Measurements from ENCODE around the gene KDM2B. TPM values are rescaled to one million over a fixed set of nuclear protein-coding genes. Genes with fewer than 3 reads are reported as not detected.
A peak's percentile ranks its signal among the peaks of the same experiment; 100 is the strongest.
"Not testable (repeated sequence)": the region's sequence is repeated elsewhere in the genome, so short reads cannot be mapped to it uniquely, and the experiment has no call there.

Gene KDM2B
- total RNA-seq, 1 experiment from 2014 or later, result 30.1 TPM

GRCh38 chr12:121504505-121504904 is 76.3 kb downstream of the KDM2B start:
- DNase-seq (ENCODE audit: low read depth), result no peak

- no peak for DNase-seq (ENCODE audit: low read depth)
Observed at GRCh38 chr12:121503395-121503794, 77.4 kb downstream of the KDM2B start.

DNA sequence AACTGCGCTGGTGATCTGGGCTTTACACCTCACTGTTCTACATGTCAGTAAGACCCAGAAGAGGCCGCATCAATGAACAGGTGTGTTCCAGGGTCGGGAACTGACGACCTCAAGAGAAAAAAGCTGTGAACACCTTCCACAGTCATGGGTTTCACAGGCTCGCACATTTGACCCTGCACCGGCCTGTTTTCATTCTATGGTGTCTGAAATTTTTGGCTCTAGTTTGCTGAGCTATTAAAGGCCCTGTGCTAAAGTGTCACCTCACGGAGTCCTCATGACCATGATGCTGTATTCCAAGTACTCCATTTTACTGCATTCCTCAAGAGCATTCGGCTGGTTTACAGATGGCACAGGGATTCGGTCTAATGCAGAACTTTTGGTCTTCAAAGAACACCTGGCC is 78.9 kb downstream of the KDM2B start:
- no peak for DNase-seq (ENCODE audit: low read depth)

DNA sequence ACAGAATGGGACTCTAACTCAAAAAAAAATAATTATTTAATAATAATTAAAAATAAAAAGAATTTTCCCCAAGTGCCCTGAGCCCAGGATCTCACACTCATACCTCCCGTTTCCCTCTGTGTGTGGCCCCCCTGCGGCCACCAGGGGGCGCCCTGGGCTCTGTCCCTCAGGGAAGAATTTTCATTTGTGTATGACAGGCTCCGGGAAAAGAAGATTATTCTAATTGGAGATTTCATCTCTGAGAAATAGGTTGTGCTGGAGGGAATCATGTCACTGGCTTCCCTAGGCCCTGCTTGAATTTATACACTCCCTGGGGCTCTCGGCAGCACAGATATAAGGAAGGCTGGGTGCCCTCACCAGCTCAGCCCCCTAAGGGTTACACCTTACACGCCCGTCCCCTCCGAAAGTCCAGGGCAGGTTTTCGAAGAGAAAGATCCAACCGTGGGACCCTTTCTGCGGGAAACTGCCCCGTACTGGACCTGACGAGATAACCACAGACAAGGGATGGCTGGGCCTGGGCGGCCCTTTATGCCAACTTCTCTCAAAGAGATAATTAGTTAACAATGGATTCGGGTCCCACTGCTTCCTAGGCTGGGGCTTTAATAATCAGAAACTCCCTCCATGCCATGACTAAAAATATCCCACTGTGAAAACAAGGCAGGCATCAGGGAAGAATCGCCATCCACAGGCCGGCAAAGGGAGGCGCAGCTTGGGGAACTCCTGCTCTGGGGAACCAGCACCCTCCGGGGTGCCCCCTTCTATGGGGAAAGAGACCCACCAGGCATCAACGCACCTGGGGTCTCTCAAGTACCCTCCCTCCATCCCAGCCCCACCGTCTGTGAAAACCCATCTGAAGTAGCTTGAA is 80.7 kb downstream of the KDM2B start:
- DNase-seq (ENCODE audit: low read depth), result peak; percentile 60

DNA sequence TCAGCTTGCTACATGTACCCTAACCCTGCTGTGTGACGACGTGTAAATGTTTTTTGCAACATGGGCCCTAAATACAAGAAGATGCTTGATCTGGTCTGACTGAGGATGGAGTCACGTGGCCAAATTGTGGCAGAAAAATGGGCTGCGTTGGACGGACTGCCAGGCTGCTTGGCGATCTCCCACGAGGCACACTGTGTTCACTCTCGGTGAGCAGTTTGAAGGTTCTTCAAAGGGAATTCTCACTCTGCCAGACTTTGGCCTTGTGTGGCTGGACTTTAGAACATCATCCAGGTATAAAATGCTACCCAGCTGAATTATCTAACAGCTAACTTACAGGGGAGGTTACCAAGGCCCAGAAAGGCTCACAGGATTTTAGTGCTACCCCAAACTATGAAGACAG is 85.1 kb downstream of the KDM2B start:
- no peak for DNase-seq (ENCODE audit: low read depth)

GRCh38 chr12:121494093-121494787 is 86.6 kb downstream of the KDM2B start:
- peak; percentile 19 for DNase-seq (ENCODE audit: low read depth)

DNA sequence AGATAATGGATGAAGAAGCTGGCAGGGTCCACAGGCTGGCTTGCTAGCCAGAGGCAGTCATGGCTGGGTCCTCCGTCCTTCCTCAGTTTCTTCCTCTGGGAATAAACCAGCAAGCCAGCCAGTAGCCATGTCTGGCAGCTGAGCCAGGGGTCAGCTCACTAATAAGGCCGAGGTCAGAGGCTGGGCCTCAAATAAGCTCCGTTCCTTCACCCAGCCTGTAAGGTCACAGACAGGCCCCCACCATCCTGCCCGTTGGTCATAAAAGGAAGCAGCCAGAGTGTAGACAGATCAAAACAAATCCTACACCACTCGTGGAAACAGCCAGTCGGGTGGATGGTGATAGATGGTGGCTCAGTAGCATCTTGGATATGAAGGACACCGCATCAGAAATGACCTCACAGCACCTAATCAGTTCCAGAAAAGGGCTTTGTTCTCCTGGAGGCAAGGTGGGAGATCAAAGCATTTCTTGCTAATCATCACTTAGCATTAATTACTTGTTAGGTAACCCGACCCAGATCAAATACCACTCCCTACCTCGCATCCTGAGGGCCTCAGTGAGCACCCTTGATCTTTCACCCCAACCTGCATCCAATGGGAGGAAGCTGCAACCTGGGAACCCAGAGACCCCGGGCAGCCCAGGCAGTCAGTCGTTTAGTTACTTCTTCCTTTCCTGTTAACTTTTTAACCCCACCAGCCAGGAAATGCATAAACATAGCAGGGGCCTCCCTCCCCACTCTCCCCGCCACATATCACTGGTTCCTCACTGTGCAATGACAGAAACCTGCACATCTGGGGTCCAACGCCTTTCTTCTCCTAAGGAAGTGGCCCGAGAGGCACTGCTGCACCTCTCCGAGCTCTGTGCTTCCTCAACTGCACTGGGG is 90.2 kb downstream of the KDM2B start:
- no peak for DNase-seq (ENCODE audit: low read depth)

GRCh38 chr12:121489874-121490273 is 90.9 kb downstream of the KDM2B start:
- no peak for DNase-seq (ENCODE audit: low read depth)

- DNase-seq (ENCODE audit: low read depth), result no peak
Observed at GRCh38 chr12:121484967-121485366, 95.9 kb downstream of the KDM2B start.

DNA sequence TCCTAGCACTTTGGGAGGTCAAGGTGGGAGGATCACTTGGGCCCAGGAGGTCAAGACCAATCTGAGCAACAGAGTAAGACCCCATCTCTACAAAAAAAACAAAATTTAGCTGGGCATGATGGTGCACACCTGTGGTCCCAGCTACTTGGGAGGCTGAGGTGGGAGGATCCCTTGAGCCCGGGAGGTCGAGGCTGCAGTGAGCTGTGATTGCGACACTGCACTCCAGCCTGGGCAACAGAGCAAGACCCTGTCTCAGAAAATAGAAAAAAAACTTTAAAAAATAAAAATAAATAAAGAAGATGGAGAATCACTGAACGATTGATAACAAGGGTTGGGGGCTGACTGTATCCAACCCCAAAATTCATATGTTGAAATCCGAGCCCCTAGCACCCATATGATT is 96.3 kb downstream of the KDM2B start:
- DNase-seq (ENCODE audit: low read depth), result not testable (repeated sequence)

- DNase-seq (ENCODE audit: low read depth), result no peak
Observed at GRCh38 chr12:121483949-121484348, 96.9 kb downstream of the KDM2B start.

DNA sequence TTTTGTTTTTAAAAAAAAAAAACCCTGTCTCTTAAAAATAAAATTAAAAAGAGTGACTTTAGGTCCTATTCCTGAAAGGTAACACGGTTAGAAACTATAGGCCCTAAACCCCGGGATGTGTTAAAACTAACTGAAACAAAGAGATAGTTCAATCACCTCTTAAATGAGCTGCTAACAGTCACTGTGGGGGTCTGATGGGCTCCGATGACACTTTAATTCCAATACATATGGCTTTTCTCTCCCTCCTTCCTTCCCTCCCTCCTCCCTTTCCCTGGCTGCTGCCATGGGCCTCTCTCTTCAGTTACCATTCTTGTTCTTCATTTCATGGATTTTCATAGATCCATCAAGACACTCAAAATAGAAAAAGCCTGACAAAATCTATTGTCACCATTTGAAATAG is 104.3 kb downstream of the KDM2B start:
- no peak for DNase-seq (ENCODE audit: low read depth)

DNA sequence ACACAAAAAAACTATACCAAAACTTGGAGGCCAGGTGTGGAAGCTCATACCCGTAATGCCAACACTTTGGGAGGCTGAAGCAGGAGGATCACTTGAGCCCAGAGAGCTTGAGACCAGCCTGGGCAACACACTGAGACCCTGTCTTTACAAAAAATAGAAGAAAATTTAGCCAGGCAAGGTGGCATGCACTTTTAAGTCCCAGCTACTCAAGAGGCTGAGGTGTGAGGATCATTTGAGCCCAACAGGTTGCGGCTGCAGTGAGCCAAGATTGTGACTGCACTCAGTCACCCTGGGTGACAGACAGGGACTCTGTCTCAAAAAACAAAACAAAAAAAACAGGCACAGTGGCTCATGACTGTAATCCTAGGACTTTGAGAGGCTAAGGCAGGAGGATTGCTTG is 105.5 kb downstream of the KDM2B start:
- no peak for DNase-seq (ENCODE audit: low read depth)

DNA sequence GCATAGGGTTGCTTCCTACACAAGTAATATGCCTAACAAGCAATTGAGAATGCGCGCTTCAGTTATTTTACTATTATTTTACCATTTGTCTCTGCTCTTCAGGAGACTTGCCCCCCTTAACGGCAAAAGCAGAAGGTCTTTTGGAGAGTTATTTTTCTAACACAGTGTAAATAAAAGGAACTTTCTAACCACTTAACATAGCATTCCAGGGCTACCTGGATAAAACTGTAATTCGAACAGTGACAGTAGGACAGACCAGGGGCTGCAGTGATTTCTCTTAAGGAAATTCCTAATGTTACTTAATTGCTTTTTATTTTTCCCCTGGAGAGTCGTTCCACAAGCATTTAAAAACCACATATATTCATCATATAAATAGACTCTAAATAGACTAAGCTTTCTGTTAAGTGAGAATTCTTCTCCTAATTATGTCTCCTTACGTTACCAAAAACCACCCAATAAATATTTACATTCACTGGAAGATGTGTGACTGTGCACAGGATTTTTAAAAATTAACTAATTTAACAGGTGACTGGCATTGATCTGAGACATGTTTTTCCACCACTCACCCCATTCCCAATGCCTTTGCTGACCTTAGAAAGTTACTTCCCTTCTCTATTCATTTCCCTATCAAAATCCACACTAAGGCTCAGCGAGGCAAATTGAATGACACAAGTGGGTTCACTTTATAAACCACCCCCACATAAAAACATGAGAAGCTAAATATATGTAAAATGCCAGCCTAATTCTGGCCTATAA is 108.5 kb downstream of the KDM2B start:
- DNase-seq (ENCODE audit: low read depth), result no peak

GRCh38 chr12:121470751-121471150 is 110.1 kb downstream of the KDM2B start:
- DNase-seq (ENCODE audit: low read depth), result no peak

DNA sequence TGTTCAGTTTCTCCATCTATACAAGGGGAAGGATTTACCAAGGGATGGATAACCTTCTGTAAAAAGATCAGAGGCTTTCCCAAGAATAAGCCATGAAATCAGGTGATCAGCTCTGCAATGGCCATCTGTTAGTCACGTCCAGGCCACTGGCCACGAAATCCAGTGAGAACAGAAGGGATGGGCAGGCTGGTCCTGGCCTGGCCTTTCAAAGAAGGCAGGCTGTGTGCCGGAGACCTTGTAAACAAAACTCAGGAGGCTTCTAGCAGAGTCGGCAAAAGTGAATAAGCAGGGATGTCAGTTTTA is 112.4 kb downstream of the KDM2B start:
- peak; percentile 20 for DNase-seq (ENCODE audit: low read depth)

GRCh38 chr12:121467638-121468498 is 113.0 kb downstream of the KDM2B start:
- peak; percentile 35 for DNase-seq (ENCODE audit: low read depth)

GRCh38 chr12:121466794-121467637 is 113.8 kb downstream of the KDM2B start:
- peak; percentile 86 for DNase-seq (ENCODE audit: low read depth)

DNA sequence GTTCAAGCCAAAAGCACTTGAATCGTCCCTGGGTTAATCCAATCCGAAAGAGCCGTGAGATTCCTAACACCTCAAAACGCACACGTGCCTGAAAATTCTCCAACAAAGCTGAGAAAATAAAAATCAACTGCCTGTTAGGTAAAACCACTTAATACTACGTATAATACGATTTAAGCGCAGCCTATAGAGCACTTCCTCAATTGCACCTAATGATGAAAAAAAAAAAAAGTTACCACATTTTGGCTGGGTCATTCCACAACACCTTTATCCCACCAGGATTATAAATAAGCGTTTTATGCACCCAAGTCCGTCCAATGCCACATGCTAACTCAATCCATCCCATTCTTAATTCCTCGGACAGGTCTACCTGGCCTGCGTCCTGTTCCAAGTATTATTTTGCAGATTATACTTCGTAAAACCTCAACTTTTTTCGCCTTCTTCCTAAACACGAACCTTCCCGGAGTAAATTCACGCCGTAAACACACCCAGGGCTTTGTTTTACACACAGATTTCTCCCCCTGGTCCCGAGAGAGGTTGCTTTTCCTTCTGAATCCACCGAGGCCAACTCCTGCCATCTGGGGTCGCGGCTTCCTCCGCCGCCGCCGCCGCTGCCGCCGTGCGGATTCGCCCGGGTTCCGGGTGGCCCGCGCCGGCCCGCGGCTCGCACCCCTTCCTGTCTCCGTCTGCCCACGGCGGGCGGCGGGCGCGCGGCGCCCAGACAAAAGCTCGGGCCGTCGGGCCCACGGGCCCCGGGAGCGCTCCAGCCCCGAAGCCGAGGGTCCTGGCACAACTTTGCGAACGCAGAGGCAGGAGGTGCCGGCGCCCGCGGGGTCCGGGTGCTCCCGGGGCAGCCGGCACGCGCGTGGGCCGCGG is 114.7 kb downstream of the KDM2B start:
- peak; percentile 24 for DNase-seq (ENCODE audit: low read depth)
